Heart left ventricle (tissue), 13 donors: ENCODE results near the gene ARFRP1.

Experiments
- CTCF ChIP-seq, 12 donors: fragments of 200-600 bp; sonication (generic) in 4 of 12; IDR thresholded peaks; one replicate each; pipeline versions ENCODE4 v1.5.0 to v1.8.0; 2018 to 2022; ENCODE audit warnings: antibody characterized with exemption in 12 of 12, mild to moderate bottlenecking in 5 of 12
- POLR2A ChIP-seq, 2 donors: fragments of 450-650 bp; IDR thresholded peaks; one replicate each; pipeline ENCODE4 v1.6.1; 2017; ENCODE audit warnings: antibody characterized with exemption in 2 of 2, mild to moderate bottlenecking in 2 of 2, moderate library complexity in 2 of 2
- donor health status: ischemic (EF 13 %, LVEDD 7.1; RV severe dilation, severe dysfunction).
- donor health status: DM: no; HTN: yes; CAD: no.
- donor health status: DM: no; HTN: no; CAD: no.
- donor health status: ischemic (EF 25% LVEDD 6.9; RV normal size, moderate dysfunction).
- donor health status: ischemic (EF 25% LVEDD 5.7; RV mildly dilated, moderate dysfunction).
- donor health status: ischemic (EF 35%, LVEDD 5.7; RV mildly dilated, moderate dysfunction).
- donor health status: nonischemic (EF 11% LVEDD 7.7; RV severe dilation, severe dysfunction).
- donor health status: DM: yes; HTN: yes; CAD: no.
- donor health status: PGD.
- donor health status: ischemic (EF 29% LVEDD 5.4; RV normal size, mild dysfunction).
- donor health status: nonischemic (EF 23%, LVEDD 6.1; RV moderate dilation, normal function).

GRCh38 chr20:63708301-63709148 lies 749 bp upstream of the ARFRP1 start:
- TF ChIP-seq CTCF (IDR thresholded peaks at IDR 0.05) (no peak), POLR2A (IDR thresholded peaks at IDR 0.05) (no peak)
